IMR-90 (cell line): Measurements from ENCODE around the gene PIPOX.

Experiments
- CHD1 ChIP-seq: IDR thresholded peaks from 2 replicates; pipeline ENCODE4 v1.6.1; 2012; ENCODE audit warnings: low read depth, low read length, improper control_type of control experiment
- FOS ChIP-seq: fragments of 150-350 bp; IDR thresholded peaks from 2 replicates; pipeline ENCODE4 v1.6.1; 2016; ENCODE audit warnings: low read depth, low read length
- MXI1 ChIP-seq: IDR thresholded peaks from 2 replicates; pipeline ENCODE4 v1.6.1; 2012; ENCODE audit warnings: low read depth, mild to moderate bottlenecking, low read length, moderate library complexity, borderline replicate concordance
- NFE2L2 ChIP-seq: fragments of 150-350 bp; IDR thresholded peaks from 2 replicates; pipeline ENCODE4 v1.6.1; 2016; ENCODE audit warnings: low read depth, mild to moderate bottlenecking, low read length
- POLR2A ChIP-seq: IDR thresholded peaks from 2 replicates; pipeline ENCODE4 v1.6.1; 2012; ENCODE audit warnings: mild to moderate bottlenecking, low read depth, low read length
- RAD21 ChIP-seq: IDR thresholded peaks from 2 replicates; pipeline ENCODE4 v1.6.1; 2012; ENCODE audit warnings: low read length, improper control_type of control experiment
- RCOR1 ChIP-seq: IDR thresholded peaks from 2 replicates; pipeline ENCODE4 v1.6.1; 2012; ENCODE audit warnings: mild to moderate bottlenecking, low read length, improper control_type of control experiment; ENCODE audit not compliant: insufficient replicate concordance
- RFX5 ChIP-seq: IDR thresholded peaks from 2 replicates; pipeline ENCODE4 v1.8.0; 2012; ENCODE audit warnings: low read depth, mild to moderate bottlenecking, low read length, moderate library complexity
- TF ChIP-seq, protein P1 (sequence below): conservative IDR thresholded peaks from 2 replicates; pipeline ENCODE4 v1.5.1; 2012; ENCODE audit warnings: mild to moderate bottlenecking, low read depth, low read length, improper control_type of control experiment
- TF ChIP-seq, protein P2 (sequence below): fragments of 150-350 bp; IDR thresholded peaks from 2 replicates; pipeline ENCODE4 v1.6.1; 2017; ENCODE audit warnings: mild to moderate bottlenecking, antibody characterized with exemption, low read length, low read depth
- TF ChIP-seq, protein P3 (sequence below): fragments of 150-350 bp; IDR thresholded peaks from 2 replicates; pipeline ENCODE4 v1.6.1; 2016; ENCODE audit warnings: low read depth, mild to moderate bottlenecking, low read length, moderate library complexity, borderline replicate concordance

DNA sequence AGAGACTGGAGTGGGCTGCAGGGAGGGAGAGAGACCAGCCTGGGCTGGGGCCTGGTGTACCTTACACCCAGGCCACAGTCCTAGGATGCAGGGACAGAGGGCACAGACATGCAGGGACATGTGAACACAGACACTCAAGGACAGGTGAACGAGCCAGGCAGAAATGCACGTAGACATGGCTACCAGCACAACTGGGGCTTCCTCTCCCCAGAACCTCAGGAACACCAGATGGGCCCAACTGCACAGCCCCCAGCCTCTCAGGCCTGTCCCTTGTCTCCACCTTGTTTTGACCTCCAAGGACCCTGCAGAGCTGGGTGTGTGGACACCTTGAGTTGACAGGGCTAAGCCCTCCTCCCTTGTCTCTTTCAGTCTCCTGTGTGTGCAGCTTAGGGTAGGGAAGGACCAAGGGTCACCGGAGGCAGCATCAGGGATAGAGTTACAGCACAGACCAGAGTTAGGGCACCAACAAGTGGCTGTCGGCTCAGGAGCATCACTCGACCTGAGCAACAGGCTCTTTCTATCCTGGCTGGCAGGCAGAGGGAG lies 46.3 kb upstream of the PIPOX start:
- TF ChIP-seq, protein P1, sequence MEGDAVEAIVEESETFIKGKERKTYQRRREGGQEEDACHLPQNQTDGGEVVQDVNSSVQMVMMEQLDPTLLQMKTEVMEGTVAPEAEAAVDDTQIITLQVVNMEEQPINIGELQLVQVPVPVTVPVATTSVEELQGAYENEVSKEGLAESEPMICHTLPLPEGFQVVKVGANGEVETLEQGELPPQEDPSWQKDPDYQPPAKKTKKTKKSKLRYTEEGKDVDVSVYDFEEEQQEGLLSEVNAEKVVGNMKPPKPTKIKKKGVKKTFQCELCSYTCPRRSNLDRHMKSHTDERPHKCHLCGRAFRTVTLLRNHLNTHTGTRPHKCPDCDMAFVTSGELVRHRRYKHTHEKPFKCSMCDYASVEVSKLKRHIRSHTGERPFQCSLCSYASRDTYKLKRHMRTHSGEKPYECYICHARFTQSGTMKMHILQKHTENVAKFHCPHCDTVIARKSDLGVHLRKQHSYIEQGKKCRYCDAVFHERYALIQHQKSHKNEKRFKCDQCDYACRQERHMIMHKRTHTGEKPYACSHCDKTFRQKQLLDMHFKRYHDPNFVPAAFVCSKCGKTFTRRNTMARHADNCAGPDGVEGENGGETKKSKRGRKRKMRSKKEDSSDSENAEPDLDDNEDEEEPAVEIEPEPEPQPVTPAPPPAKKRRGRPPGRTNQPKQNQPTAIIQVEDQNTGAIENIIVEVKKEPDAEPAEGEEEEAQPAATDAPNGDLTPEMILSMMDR = no peak
- TF ChIP-seq, protein P2, sequence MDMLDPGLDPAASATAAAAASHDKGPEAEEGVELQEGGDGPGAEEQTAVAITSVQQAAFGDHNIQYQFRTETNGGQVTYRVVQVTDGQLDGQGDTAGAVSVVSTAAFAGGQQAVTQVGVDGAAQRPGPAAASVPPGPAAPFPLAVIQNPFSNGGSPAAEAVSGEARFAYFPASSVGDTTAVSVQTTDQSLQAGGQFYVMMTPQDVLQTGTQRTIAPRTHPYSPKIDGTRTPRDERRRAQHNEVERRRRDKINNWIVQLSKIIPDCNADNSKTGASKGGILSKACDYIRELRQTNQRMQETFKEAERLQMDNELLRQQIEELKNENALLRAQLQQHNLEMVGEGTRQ = no peak
- TF ChIP-seq MXI1 = no peak
- no peak for TF ChIP-seq POLR2A
- no peak for TF ChIP-seq CHD1
- TF ChIP-seq FOS = no peak
- no peak for TF ChIP-seq RCOR1
- TF ChIP-seq RFX5 = no peak
- TF ChIP-seq RAD21 = no peak
- TF ChIP-seq NFE2L2 = no peak
- TF ChIP-seq, protein P3, sequence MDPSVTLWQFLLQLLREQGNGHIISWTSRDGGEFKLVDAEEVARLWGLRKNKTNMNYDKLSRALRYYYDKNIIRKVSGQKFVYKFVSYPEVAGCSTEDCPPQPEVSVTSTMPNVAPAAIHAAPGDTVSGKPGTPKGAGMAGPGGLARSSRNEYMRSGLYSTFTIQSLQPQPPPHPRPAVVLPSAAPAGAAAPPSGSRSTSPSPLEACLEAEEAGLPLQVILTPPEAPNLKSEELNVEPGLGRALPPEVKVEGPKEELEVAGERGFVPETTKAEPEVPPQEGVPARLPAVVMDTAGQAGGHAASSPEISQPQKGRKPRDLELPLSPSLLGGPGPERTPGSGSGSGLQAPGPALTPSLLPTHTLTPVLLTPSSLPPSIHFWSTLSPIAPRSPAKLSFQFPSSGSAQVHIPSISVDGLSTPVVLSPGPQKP = no peak
